K562 (cell line): Measurements from ENCODE around the gene RFT1. TPM values are rescaled to one million over a fixed set of nuclear protein-coding genes. Genes with fewer than 3 reads are reported as not detected.

ENCODE experiments used
- ATAC-seq: fragments of 200-7000 bp; cut with Tn5 transposase; 3 replicates; pipeline ENCODE4 v1.9.1; 2020; ENCODE audit warnings: moderate library complexity
- BruUV-seq: library from RNA; stranded (reverse); fragments of 400-500 nt; replicated peaks from 2 replicates; lab custom pipeline; 2021; lab: Mats Ljungman, UMichigan
- CTCF ChIA-PET: fragments of 300-600 bp; formaldehyde crosslinking; extraction: SDS; loops from one replicate; lab custom pipeline; 2021; ENCODE audit warnings: low intra/inter-chr PET ratio; lab: Yijun Ruan, JAX
- POLR2A ChIA-PET: fragments of 300-600, 350-650 bp; sonication (Branson Sonifier 250); formaldehyde crosslinking; extraction: SDS; loops from one replicate; lab custom pipeline; 2021; ENCODE audit warnings: antibody characterized with exemption, inconsistent platforms; lab: Yijun Ruan, JAX
- DNase-seq, 4 experiments: peaks; one replicate each; pipeline versions ENCODE4 v3.0.0 to v3.0.0-alpha.2; 2011 to 2018; ENCODE audit warnings: low spot score in 3 of 4, mixed read lengths in 3 of 4; ENCODE audit errors: extremely low read depth in 1 of 4
- FAIRE-seq: peaks from 2 replicates; lab custom pipeline; 2011; peaks lifted over from hg19 to GRCh38; lab: Jason Lieb, UNC
- H2AFZ ChIP-seq: 2 replicates; pipeline ENCODE4 v1.6.0; 2011; ENCODE audit warnings: low read depth, low read length, control low read depth, inconsistent platforms
- H3K27ac ChIP-seq: fragments of 200-600 bp; 3 replicates; pipeline ENCODE4 v1.8.0; 2011; ENCODE audit warnings: low read depth, mild to moderate bottlenecking, control low read depth, inconsistent platforms, low read length, moderate library complexity, mixed read lengths; ENCODE audit errors: extremely low read depth
- H3K27me3 ChIP-seq, 2 experiments: fragments of 300-600 bp in 1 of 2; 2 replicates in 1 of 2; 3 replicates in 1 of 2; pipeline versions ENCODE4 v1.6.0 to v1.8.0; 2011; ENCODE audit warnings: inconsistent platforms in 2 of 2, low read length in 2 of 2, mild to moderate bottlenecking in 1 of 2, mixed read lengths in 1 of 2, moderate library complexity in 1 of 2; ENCODE audit not compliant: control insufficient read depth in 2 of 2, insufficient read depth in 2 of 2
- H3K36me3 ChIP-seq: fragments of 300-600 bp; 3 replicates; pipeline ENCODE4 v1.8.0; 2011; ENCODE audit warnings: mild to moderate bottlenecking, low read length, inconsistent platforms; ENCODE audit not compliant: control insufficient read depth, insufficient read depth
- H3K4me1 ChIP-seq, 2 experiments: fragments of 200-600 bp in 1 of 2; replicated peaks in 1 of 2; 2 replicates in 1 of 2; 3 replicates in 1 of 2; pipeline versions ENCODE4 v1.5.1 to v1.8.0; 2011; ENCODE audit warnings: inconsistent platforms in 2 of 2, low read length in 2 of 2, mild to moderate bottlenecking in 1 of 2, mixed read lengths in 1 of 2, moderate library complexity in 1 of 2; ENCODE audit not compliant: control insufficient read depth in 2 of 2, insufficient read depth in 2 of 2
- H3K4me2 ChIP-seq: 2 replicates; pipeline ENCODE4 v1.6.1; 2011; ENCODE audit warnings: low read length, control low read depth, inconsistent platforms, mixed read lengths; ENCODE audit not compliant: insufficient read depth
- H3K4me3 ChIP-seq: fragments of 200-600 bp; sonication (generic), shearing (Covaris generic); 2 replicates; pipeline ENCODE4 v1.5.1; 2016; ENCODE audit warnings: control low read depth, inconsistent platforms
- H3K79me2 ChIP-seq: fragments of 200-600 bp; 3 replicates; pipeline ENCODE4 v1.8.0; 2011; ENCODE audit warnings: low read length, inconsistent platforms; ENCODE audit not compliant: control insufficient read depth, insufficient read depth
- H3K9ac ChIP-seq, 2 experiments: 2 replicates each; pipeline versions ENCODE4 v1.6.0 to v1.6.1; 2011; ENCODE audit warnings: low read depth in 2 of 2, low read length in 2 of 2, control low read depth in 1 of 2, inconsistent platforms in 1 of 2, mild to moderate bottlenecking in 1 of 2, mixed read lengths in 1 of 2; ENCODE audit not compliant: insufficient read depth in 1 of 2
- H3K9me1 ChIP-seq: one replicate; pipeline ENCODE4 v1.6.0; 2011; ENCODE audit warnings: inconsistent platforms, mild to moderate bottlenecking, low read length, moderate library complexity; ENCODE audit not compliant: control insufficient read depth, insufficient read depth
- H3K9me3 ChIP-seq: replicated peaks from 2 replicates; pipeline ENCODE4 v1.5.1; 2011; ENCODE audit warnings: low read depth, low read length, inconsistent platforms; ENCODE audit not compliant: control insufficient read depth, insufficient read depth
- H4K20me1 ChIP-seq: replicated peaks from 2 replicates; pipeline ENCODE4 v1.6.1; 2011; ENCODE audit warnings: low read length, inconsistent platforms, mixed read lengths; ENCODE audit not compliant: control insufficient read depth, insufficient read depth
- BCL6 ChIP-seq: fragments of 250-450 bp; sonication (Bioruptor Pico); IDR thresholded peaks from 2 replicates; pipeline ENCODE4 v1.4.0; 2020
- BRF1 ChIP-seq: IDR thresholded peaks from 3 replicates; pipeline ENCODE4 v1.6.1; 2011; ENCODE audit warnings: borderline replicate concordance, mild to moderate bottlenecking; ENCODE audit not compliant: insufficient read length; ENCODE audit errors: extremely low read depth
- CBX1 ChIP-seq: sonication (generic); IDR thresholded peaks from 2 replicates; pipeline ENCODE4 v1.6.1; 2016; ENCODE audit warnings: antibody characterized with exemption, low read depth, mild to moderate bottlenecking
- COPS2 ChIP-seq: fragments of 450-650 bp; conservative IDR thresholded peaks from 2 replicates; pipeline ENCODE4 v1.6.1; 2016; ENCODE audit warnings: mild to moderate bottlenecking, moderate library complexity
- CTBP1 ChIP-seq: fragments of 450-650 bp; IDR thresholded peaks from 2 replicates; pipeline ENCODE4 v1.6.1; 2016; ENCODE audit warnings: borderline replicate concordance
- HMG20A ChIP-seq: fragments of 450-650 bp; formaldehyde crosslinking; conservative IDR thresholded peaks from 2 replicates; pipeline ENCODE4 v1.4.0; 2020; ENCODE audit warnings: mild to moderate bottlenecking, mixed read lengths
- MAFG ChIP-seq: fragments of 450-650 bp; conservative IDR thresholded peaks from 2 replicates; pipeline ENCODE4 v1.6.1; 2016; ENCODE audit warnings: missing genetic modification characterization, missing compliant biosample characterization
- MTA3 ChIP-seq: fragments of 450-650 bp; formaldehyde crosslinking; IDR thresholded peaks from 2 replicates; pipeline ENCODE4 v1.6.1; 2017; ENCODE audit warnings: mild to moderate bottlenecking, borderline replicate concordance
- NFRKB ChIP-seq: fragments of 450-650 bp; IDR thresholded peaks from 2 replicates; pipeline ENCODE4 v1.6.1; 2016; ENCODE audit warnings: low read depth
- NR3C1 ChIP-seq: sonication (generic); formaldehyde crosslinking; IDR thresholded peaks from 2 replicates; pipeline ENCODE4 v1.8.1; 2022; ENCODE audit warnings: missing genetic modification reagents
- NUFIP1 ChIP-seq: fragments of 450-650 bp; IDR thresholded peaks from 2 replicates; pipeline ENCODE4 v1.6.1; 2018; ENCODE audit not compliant: partially characterized antibody
- PHTF2 ChIP-seq: fragments of 250-450 bp; sonication (Bioruptor Pico); IDR thresholded peaks from 2 replicates; pipeline ENCODE4 v1.5.0; 2021; ENCODE audit warnings: mild to moderate bottlenecking
- SMARCE1 ChIP-seq: fragments of 450-650 bp; IDR thresholded peaks from 2 replicates; pipeline ENCODE4 v1.7.1; 2016; ENCODE audit warnings: mild to moderate bottlenecking
- TEAD1 ChIP-seq, 2 experiments: fragments of 450-650 bp in 1 of 2; sonication (generic) in 1 of 2; formaldehyde crosslinking; IDR thresholded peaks; 2 replicates each; pipeline versions ENCODE4 v1.4.0 to v1.8.0; 2020 to 2022; ENCODE audit warnings: mild to moderate bottlenecking in 2 of 2, missing genetic modification reagents in 1 of 2
- TEAD4 ChIP-seq, 2 experiments: sonication (generic) in 1 of 2; formaldehyde crosslinking in 1 of 2; IDR thresholded peaks; 2 replicates each; pipeline versions ENCODE4 v1.6.1 to v1.8.0; 2012 to 2022; ENCODE audit warnings: borderline replicate concordance in 1 of 2, inconsistent platforms in 1 of 2, low read length in 1 of 2, mild to moderate bottlenecking in 1 of 2, missing genetic modification reagents in 1 of 2
- ZNF282 ChIP-seq: sonication (generic); formaldehyde crosslinking; IDR thresholded peaks from 2 replicates; pipeline ENCODE4 v1.8.1; 2023; ENCODE audit warnings: missing genetic modification reagents
- ZNF830 ChIP-seq: fragments of 250-450 bp; sonication (Bioruptor Pico); IDR thresholded peaks from 2 replicates; pipeline ENCODE4 v1.5.0; 2021; ENCODE audit warnings: mild to moderate bottlenecking
- WGBS: fragments of 100-300 bp; shearing (Covaris generic); methylation state at CpG from one replicate; pipeline ENCODE4 v1.1.6; 2016; ENCODE audit warnings: low coverage, mixed read lengths; ENCODE audit not compliant: insufficient coverage; ENCODE audit errors: missing lambda C conversion rate; 5-methylcytosine and 5-hydroxymethylcytosine counted together
- in situ Hi-C: fragments of 300-500 bp; cut with MboI; formaldehyde crosslinking; loops from 4 replicates; pipeline ENCODE4 v1.15.0; 2018; ENCODE audit warnings: inconsistent platforms, mixed read lengths
- intact Hi-C: fragments of 100-400 bp; cut with micrococcal nuclease; formaldehyde crosslinking; loops from 2 replicates; pipeline ENCODE4 v1.14.2; 2022
- polyA plus RNA-seq, 8 experiments: library from polyadenylated mRNA; depleted of rRNA in 4 of 8; stranded (reverse) in 5 of 8; unstranded in 3 of 8; fragments of >200 nt; fragmentation: Nextera tagmentation in 2 of 8; fragmentation: Illumina TruSeq in 1 of 8; extraction: Ambion mirVana in 2 of 8; extraction: Trizol in 1 of 8; gene quantifications; 2 replicates each; pipeline versions ENCODE4 v1.2.1 to v1.2.3, GENCODE V29; 2011 to 2014; ENCODE audit warnings: inconsistent platforms in 1 of 8, missing spikeins in 1 of 8
- total RNA-seq, 7 experiments: library from RNA; depleted of rRNA in 6 of 7; stranded (reverse); fragments of >200 nt in 6 of 7; fragmentation: Illumina TruSeq in 2 of 7; extraction: Trizol in 2 of 7; gene quantifications; 2 replicates each; pipeline versions ENCODE4 v1.2.1 to v1.2.3, GENCODE V29; 2011 to 2021; ENCODE audit warnings: low replicate concordance in 1 of 7
- TF ChIP-seq, protein P1 (sequence below): fragments of 200-800 bp; sonication (Bioruptor generic); IDR thresholded peaks from 2 replicates; pipeline ENCODE4 v1.6.1; 2017; ENCODE audit warnings: missing genetic modification characterization, missing compliant biosample characterization
- TF ChIP-seq, protein P2 (sequence below): IDR thresholded peaks from 2 replicates; pipeline ENCODE4 v1.6.1; 2016; ENCODE audit warnings: missing genetic modification characterization, missing compliant biosample characterization
- TF ChIP-seq, protein P3 (sequence below): fragments of 450-650 bp; IDR thresholded peaks from 2 replicates; pipeline ENCODE4 v1.6.1; 2016; ENCODE audit warnings: missing biosample characterization, missing genetic modification characterization

Gene RFT1
- total and polyA plus RNA-seq, 9 of the 15 experiments (the other 6 are each of a cell fraction or from before 2014, with no cell fraction given), result 4.4 to 23.8 (median 8.9) TPM

DNA sequence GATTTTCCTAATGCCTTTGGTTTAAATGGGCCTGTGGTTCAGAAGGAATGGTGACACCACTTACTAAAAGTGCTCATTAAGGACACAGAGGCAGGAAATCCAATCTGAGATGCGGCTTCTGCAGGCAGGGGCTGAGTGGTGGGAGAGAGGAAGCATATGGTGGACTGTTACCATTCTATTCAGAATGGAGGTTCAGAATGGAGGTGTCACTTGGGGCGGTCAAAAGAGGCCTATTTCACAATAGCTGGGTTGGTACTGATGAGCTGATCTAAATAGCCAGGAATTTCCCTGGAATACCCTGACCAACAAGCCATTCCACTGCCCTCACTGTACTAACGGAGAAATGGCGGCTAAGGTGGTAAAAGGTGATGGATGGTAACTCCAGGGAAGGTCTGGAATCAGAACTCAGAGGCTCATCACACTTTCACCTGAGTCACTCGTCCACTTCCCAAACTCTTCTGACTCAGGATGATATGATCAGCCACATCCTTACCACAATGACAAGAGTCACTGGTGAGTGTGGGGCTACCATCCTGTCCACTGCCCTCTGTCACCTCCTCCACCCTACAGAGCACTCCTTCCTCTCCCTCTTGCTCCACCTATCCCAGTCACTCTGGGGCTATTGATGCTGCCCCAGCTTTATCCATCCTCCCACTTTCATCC is 15.7 kb downstream of the RFT1 start:
- Histone ChIP-seq H3K27me3 (no peaks in the 10 kb centered on the region), H3K9me3 (no peaks in the 10 kb centered on the region), H3K9ac (no peak overlapping the region), H3K4me3 (no peak overlapping the region), H3K79me2 (no peaks in the 10 kb centered on the region), H3K4me1 (peaks cover 0 to 16% of the 10 kb centered on the region in 2 experiments; a peak in 3 of 5 replicates), H3K36me3 (peaks cover 28% of the 10 kb centered on the region; the same call in 2 of the 3 replicates), H3K27ac (no peak overlapping the region; the same call in 2 of the 3 replicates), H3K9me1 (no peaks in the 10 kb centered on the region), H2AFZ (no peak overlapping the region), H4K20me1 (no peaks in the 10 kb centered on the region), H3K4me2 (no peak overlapping the region)
- POLR2A ChIA-PET, result interaction anchor here (0.6 to 1.3 kb wide), 5 partner anchors 10 to 113 kb away, joined by 3 to 5 read pairs (median 3); no protein-coding TSS in a partner anchor
- intact Hi-C loops, result loop anchor here (1.0 to 5.0 kb wide), 2 partner anchors 82 to 262 kb away; no protein-coding TSS in a partner anchor
- FAIRE-seq (peak; percentile 55), DNase-seq (peak; percentile 29 to 45 (median 32)), ATAC-seq (peak; percentile 70)
- CTCF ChIA-PET, result interaction anchor here (0.5 to 3.0 kb wide), 4 partner anchors 16 to 131 kb away, joined by 3 to 32 read pairs (median 4); partner anchors contain the start of gene RFT1
- in situ Hi-C loops, result loop anchor here (5.0 kb wide), 1 partner anchor 83 kb away; no protein-coding TSS in a partner anchor
- no TSS peak for BruUV-seq
- WGBS, result 46% methylated on average over 5 of the region's 5 CpGs
- no peak for TF ChIP-seq NFRKB
- TF ChIP-seq CTBP1, result peak; percentile 76
- TF ChIP-seq TEAD4 (IDR thresholded peaks at IDR 0.05; ENCODE audit: low read length), result peak; percentile 15; the same call in 1 of the 2 replicates
- TF ChIP-seq TEAD4 (CRISPR knock-in tag; IDR thresholded peaks at IDR 0.05; ENCODE audit: borderline replicate concordance), result no peak
- no peak for TF ChIP-seq TEAD1 (CRISPR knock-in tag; IDR thresholded peaks at IDR 0.05)
- TF ChIP-seq CBX1, result no peak
- TF ChIP-seq MAFG (tag), result peak; percentile 30
- no peak for TF ChIP-seq BRF1
- TF ChIP-seq HMG20A (CRISPR knock-in tag), result no peak
- no peak for TF ChIP-seq COPS2
- no peak for TF ChIP-seq BCL6 (CRISPR knock-in tag)
- TF ChIP-seq, protein P1, sequence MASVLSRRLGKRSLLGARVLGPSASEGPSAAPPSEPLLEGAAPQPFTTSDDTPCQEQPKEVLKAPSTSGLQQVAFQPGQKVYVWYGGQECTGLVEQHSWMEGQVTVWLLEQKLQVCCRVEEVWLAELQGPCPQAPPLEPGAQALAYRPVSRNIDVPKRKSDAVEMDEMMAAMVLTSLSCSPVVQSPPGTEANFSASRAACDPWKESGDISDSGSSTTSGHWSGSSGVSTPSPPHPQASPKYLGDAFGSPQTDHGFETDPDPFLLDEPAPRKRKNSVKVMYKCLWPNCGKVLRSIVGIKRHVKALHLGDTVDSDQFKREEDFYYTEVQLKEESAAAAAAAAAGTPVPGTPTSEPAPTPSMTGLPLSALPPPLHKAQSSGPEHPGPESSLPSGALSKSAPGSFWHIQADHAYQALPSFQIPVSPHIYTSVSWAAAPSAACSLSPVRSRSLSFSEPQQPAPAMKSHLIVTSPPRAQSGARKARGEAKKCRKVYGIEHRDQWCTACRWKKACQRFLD (CRISPR knock-in tag), result no peak
- no peak for TF ChIP-seq NR3C1 (CRISPR knock-in tag)
- TF ChIP-seq MTA3, result no peak
- TF ChIP-seq SMARCE1, result peak; percentile 62; the same call in 1 of the 2 replicates
- TF ChIP-seq ZNF830, result no peak
- no peak for TF ChIP-seq PHTF2 (CRISPR knock-in tag)
- TF ChIP-seq, protein P2, sequence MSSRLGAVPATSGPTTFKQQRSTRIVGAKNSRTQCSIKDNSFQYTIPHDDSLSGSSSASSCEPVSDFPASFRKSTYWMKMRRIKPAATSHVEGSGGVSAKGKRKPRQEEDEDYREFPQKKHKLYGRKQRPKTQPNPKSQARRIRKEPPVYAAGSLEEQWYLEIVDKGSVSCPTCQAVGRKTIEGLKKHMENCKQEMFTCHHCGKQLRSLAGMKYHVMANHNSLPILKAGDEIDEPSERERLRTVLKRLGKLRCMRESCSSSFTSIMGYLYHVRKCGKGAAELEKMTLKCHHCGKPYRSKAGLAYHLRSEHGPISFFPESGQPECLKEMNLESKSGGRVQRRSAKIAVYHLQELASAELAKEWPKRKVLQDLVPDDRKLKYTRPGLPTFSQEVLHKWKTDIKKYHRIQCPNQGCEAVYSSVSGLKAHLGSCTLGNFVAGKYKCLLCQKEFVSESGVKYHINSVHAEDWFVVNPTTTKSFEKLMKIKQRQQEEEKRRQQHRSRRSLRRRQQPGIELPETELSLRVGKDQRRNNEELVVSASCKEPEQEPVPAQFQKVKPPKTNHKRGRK (tag), result no peak
- TF ChIP-seq, protein P3, sequence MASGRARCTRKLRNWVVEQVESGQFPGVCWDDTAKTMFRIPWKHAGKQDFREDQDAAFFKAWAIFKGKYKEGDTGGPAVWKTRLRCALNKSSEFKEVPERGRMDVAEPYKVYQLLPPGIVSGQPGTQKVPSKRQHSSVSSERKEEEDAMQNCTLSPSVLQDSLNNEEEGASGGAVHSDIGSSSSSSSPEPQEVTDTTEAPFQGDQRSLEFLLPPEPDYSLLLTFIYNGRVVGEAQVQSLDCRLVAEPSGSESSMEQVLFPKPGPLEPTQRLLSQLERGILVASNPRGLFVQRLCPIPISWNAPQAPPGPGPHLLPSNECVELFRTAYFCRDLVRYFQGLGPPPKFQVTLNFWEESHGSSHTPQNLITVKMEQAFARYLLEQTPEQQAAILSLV (tag), result no peak
- no peak for TF ChIP-seq NUFIP1
- TF ChIP-seq ZNF282 (CRISPR knock-in tag), result no peak
